Left hindlimb (tissue), 1 donor: ENCODE data around the gene HECA.
"Not testable (repeated sequence)": the region's sequence is repeated elsewhere in the genome, so short reads cannot be mapped to it uniquely, and the experiment has no call there.

Experiments used
- DNase-seq: peaks from one replicate; pipeline ENCODE4 v3.0.0-alpha.2; 2018

HECA gene

GRCh38 chr6:139228387-139228786, 93.5 kb downstream of the HECA start:
- DNase-seq: not testable (repeated sequence)
